K562 (cell line): ENCODE results near the gene WASL. TPM values are rescaled to one million over a fixed set of nuclear protein-coding genes. Genes with fewer than 3 reads are reported as not detected.

Experiments
- BHLHE40 ChIP-seq: IDR thresholded peaks from 2 replicates; pipeline ENCODE4 v1.6.1; 2011; ENCODE audit warnings: low read length, improper control_type of control experiment
- ETV5 ChIP-seq: sonication (generic); formaldehyde crosslinking; IDR thresholded peaks from 2 replicates; pipeline ENCODE4 v1.4.0; 2020; ENCODE audit warnings: low read depth, mild to moderate bottlenecking, missing genetic modification reagents
- EWSR1 ChIP-seq: fragments of 450-650 bp; IDR thresholded peaks from 2 replicates; pipeline ENCODE4 v1.6.1; 2018; ENCODE audit warnings: borderline replicate concordance, mild to moderate bottlenecking, low read depth, moderate library complexity; ENCODE audit not compliant: partially characterized antibody
- NFE2 ChIP-seq: IDR thresholded peaks from 2 replicates; pipeline ENCODE4 v1.6.1; 2014; ENCODE audit warnings: antibody characterized with exemption, low read depth
- NUFIP1 ChIP-seq: fragments of 450-650 bp; IDR thresholded peaks from 2 replicates; pipeline ENCODE4 v1.6.1; 2018; ENCODE audit not compliant: partially characterized antibody
- TAL1 ChIP-seq: fragments of 450-650 bp; IDR thresholded peaks from 2 replicates; pipeline ENCODE4 v1.6.1; 2016; ENCODE audit warnings: mild to moderate bottlenecking
- ZNF586 ChIP-seq: fragments of 450-650 bp; formaldehyde crosslinking; conservative IDR thresholded peaks from 2 replicates; pipeline ENCODE4 v1.4.0; 2020; ENCODE audit warnings: mild to moderate bottlenecking, moderate library complexity
- polyA plus RNA-seq, 8 experiments: library from polyadenylated mRNA; depleted of rRNA in 4 of 8; stranded (reverse) in 5 of 8; unstranded in 3 of 8; fragments of >200 nt; fragmentation: Nextera tagmentation in 2 of 8; fragmentation: Illumina TruSeq in 1 of 8; extraction: Ambion mirVana in 2 of 8; extraction: Trizol in 1 of 8; gene quantifications; 2 replicates each; pipeline versions ENCODE4 v1.2.1 to v1.2.3, GENCODE V29; 2011 to 2014; ENCODE audit warnings: inconsistent platforms in 1 of 8, missing spikeins in 1 of 8
- total RNA-seq, 7 experiments: library from RNA; depleted of rRNA in 6 of 7; stranded (reverse); fragments of >200 nt in 6 of 7; fragmentation: Illumina TruSeq in 2 of 7; extraction: Trizol in 2 of 7; gene quantifications; 2 replicates each; pipeline versions ENCODE4 v1.2.1 to v1.2.3, GENCODE V29; 2011 to 2021; ENCODE audit warnings: low replicate concordance in 1 of 7
- TF ChIP-seq, protein P1 (sequence below): fragments of 450-650 bp; IDR thresholded peaks from 2 replicates; pipeline ENCODE4 v1.7.1; 2018; ENCODE audit warnings: mild to moderate bottlenecking, low read depth; ENCODE audit not compliant: partially characterized antibody
- TF ChIP-seq, protein P2 (sequence below): fragments of 450-650 bp; IDR thresholded peaks from 2 replicates; pipeline ENCODE4 v1.6.1; 2016; ENCODE audit warnings: antibody characterized with exemption
- TF ChIP-seq, protein P3 (sequence below): fragments of 250-450 bp; sonication (Bioruptor Pico); IDR thresholded peaks from 2 replicates; pipeline ENCODE4 v1.5.0; 2020; ENCODE audit warnings: mild to moderate bottlenecking, borderline replicate concordance
- TF ChIP-seq, protein P4 (sequence below), 2 experiments: fragments of 450-650 bp in 1 of 2; sonication (generic) in 1 of 2; formaldehyde crosslinking in 1 of 2; IDR thresholded peaks in 1 of 2; conservative IDR thresholded peaks in 1 of 2; 2 replicates each; pipeline versions ENCODE4 v1.6.1 to v1.8.1; 2016 to 2023; ENCODE audit warnings: mild to moderate bottlenecking in 2 of 2, moderate library complexity in 2 of 2, inconsistent platforms in 1 of 2, missing genetic modification reagents in 1 of 2
- TF ChIP-seq, protein P5 (sequence below): fragments of 250-450 bp; sonication (Bioruptor Pico); IDR thresholded peaks from 2 replicates; pipeline ENCODE4 v1.8.0; 2022; ENCODE audit warnings: inconsistent platforms
- TF ChIP-seq, protein P6 (sequence below): fragments of 450-650 bp; formaldehyde crosslinking; IDR thresholded peaks from 2 replicates; pipeline ENCODE4 v1.4.0; 2022; ENCODE audit warnings: missing genetic modification characterization
- TF ChIP-seq, protein P7 (sequence below): sonication (generic); formaldehyde crosslinking; IDR thresholded peaks from 2 replicates; pipeline ENCODE4 v1.8.0; 2022; ENCODE audit warnings: mild to moderate bottlenecking, missing genetic modification reagents

The WASL gene
- total and polyA plus RNA-seq, 9 of the 15 experiments (the other 6 are each of a cell fraction or from before 2014, with no cell fraction given) = 3.2 to 13.9 (median 8.3) TPM

DNA sequence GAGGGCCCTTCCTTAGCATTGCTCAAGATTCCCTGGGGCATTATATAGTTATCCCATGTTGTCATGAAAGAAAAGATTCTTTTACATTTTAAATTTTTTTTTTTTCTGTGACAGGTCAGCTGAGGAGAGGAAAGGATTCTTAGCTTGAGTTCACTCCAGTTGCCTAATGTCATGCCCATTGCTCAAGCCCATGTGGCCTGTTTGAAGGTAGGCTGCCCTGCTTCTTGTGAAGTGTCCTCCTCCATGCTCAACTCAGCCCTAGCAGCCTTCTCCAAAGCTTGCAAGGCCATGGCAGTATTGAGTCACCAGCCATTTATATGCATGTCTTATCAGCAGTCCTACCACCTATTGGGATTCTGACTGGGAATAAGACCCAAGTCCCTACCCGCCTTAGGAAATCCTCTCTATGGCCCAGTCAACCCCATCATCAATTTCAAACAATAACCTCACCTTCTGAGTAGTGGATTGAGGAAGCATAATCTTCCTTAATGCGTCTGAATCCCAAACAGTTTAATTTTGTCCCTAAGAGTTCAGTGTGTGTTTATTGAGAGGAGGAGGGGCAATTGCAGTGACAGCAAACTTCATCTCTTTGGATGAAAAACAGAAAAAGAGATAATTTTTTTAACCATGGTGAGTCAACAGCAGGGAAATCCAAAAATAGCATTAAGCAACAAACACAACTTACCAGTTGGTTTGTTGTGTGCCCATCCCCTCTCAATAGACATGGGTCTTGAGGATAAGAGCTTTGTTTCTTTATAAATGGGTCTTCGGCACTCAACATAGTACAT lies 38.6 kb upstream of the WASL start (continued):
- TF ChIP-seq, protein P1, sequence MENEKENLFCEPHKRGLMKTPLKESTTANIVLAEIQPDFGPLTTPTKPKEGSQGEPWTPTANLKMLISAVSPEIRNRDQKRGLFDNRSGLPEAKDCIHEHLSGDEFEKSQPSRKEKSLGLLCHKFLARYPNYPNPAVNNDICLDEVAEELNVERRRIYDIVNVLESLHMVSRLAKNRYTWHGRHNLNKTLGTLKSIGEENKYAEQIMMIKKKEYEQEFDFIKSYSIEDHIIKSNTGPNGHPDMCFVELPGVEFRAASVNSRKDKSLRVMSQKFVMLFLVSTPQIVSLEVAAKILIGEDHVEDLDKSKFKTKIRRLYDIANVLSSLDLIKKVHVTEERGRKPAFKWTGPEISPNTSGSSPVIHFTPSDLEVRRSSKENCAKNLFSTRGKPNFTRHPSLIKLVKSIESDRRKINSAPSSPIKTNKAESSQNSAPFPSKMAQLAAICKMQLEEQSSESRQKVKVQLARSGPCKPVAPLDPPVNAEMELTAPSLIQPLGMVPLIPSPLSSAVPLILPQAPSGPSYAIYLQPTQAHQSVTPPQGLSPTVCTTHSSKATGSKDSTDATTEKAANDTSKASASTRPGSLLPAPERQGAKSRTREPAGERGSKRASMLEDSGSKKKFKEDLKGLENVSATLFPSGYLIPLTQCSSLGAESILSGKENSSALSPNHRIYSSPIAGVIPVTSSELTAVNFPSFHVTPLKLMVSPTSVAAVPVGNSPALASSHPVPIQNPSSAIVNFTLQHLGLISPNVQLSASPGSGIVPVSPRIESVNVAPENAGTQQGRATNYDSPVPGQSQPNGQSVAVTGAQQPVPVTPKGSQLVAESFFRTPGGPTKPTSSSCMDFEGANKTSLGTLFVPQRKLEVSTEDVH = no peak
- no peak for TF ChIP-seq TAL1
- no peak for TF ChIP-seq NFE2
- TF ChIP-seq BHLHE40 = no peak
- TF ChIP-seq ZNF586 (CRISPR knock-in tag) = no peak
- TF ChIP-seq EWSR1 = no peak
- TF ChIP-seq, protein P2, sequence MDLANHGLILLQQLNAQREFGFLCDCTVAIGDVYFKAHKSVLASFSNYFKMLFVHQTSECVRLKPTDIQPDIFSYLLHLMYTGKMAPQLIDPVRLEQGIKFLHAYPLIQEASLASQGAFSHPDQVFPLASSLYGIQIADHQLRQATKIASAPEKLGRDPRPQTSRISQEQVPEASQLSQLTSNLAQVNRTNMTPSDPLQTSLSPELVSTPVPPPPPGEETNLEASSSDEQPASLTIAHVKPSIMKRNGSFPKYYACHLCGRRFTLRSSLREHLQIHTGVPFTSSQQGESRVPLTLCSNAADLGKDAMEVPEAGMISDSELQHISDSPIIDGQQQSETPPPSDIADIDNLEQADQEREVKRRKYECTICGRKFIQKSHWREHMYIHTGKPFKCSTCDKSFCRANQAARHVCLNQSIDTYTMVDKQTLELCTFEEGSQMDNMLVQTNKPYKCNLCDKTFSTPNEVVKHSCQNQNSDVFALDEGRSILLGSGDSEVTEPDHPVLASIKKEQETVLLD = no peak
- TF ChIP-seq, protein P3, sequence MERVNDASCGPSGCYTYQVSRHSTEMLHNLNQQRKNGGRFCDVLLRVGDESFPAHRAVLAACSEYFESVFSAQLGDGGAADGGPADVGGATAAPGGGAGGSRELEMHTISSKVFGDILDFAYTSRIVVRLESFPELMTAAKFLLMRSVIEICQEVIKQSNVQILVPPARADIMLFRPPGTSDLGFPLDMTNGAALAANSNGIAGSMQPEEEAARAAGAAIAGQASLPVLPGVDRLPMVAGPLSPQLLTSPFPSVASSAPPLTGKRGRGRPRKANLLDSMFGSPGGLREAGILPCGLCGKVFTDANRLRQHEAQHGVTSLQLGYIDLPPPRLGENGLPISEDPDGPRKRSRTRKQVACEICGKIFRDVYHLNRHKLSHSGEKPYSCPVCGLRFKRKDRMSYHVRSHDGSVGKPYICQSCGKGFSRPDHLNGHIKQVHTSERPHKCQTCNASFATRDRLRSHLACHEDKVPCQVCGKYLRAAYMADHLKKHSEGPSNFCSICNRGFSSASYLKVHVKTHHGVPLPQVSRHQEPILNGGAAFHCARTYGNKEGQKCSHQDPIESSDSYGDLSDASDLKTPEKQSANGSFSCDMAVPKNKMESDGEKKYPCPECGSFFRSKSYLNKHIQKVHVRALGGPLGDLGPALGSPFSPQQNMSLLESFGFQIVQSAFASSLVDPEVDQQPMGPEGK (CRISPR knock-in tag) = no peak
- TF ChIP-seq ETV5 (CRISPR knock-in tag) = no peak
- TF ChIP-seq, protein P4, sequence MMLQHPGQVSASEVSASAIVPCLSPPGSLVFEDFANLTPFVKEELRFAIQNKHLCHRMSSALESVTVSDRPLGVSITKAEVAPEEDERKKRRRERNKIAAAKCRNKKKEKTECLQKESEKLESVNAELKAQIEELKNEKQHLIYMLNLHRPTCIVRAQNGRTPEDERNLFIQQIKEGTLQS (IDR thresholded peaks at IDR 0.05) = peak; percentile 77; the same call in 1 of the 2 replicates
- TF ChIP-seq, protein P4 (CRISPR knock-in tag; conservative IDR thresholded peaks at IDR 0.05) = no peak
- TF ChIP-seq, protein P5, sequence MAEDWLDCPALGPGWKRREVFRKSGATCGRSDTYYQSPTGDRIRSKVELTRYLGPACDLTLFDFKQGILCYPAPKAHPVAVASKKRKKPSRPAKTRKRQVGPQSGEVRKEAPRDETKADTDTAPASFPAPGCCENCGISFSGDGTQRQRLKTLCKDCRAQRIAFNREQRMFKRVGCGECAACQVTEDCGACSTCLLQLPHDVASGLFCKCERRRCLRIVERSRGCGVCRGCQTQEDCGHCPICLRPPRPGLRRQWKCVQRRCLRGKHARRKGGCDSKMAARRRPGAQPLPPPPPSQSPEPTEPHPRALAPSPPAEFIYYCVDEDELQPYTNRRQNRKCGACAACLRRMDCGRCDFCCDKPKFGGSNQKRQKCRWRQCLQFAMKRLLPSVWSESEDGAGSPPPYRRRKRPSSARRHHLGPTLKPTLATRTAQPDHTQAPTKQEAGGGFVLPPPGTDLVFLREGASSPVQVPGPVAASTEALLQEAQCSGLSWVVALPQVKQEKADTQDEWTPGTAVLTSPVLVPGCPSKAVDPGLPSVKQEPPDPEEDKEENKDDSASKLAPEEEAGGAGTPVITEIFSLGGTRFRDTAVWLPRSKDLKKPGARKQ (CRISPR knock-in tag) = 0 out of 2 replicates have a peak, but pooled peaks have one; percentile 52
- TF ChIP-seq, protein P6, sequence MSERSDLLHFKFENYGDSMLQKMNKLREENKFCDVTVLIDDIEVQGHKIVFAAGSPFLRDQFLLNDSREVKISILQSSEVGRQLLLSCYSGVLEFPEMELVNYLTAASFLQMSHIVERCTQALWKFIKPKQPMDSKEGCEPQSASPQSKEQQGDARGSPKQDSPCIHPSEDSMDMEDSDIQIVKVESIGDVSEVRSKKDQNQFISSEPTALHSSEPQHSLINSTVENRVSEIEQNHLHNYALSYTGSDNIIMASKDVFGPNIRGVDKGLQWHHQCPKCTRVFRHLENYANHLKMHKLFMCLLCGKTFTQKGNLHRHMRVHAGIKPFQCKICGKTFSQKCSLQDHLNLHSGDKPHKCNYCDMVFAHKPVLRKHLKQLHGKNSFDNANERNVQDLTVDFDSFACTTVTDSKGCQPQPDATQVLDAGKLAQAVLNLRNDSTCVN = no peak
- TF ChIP-seq, protein P7, sequence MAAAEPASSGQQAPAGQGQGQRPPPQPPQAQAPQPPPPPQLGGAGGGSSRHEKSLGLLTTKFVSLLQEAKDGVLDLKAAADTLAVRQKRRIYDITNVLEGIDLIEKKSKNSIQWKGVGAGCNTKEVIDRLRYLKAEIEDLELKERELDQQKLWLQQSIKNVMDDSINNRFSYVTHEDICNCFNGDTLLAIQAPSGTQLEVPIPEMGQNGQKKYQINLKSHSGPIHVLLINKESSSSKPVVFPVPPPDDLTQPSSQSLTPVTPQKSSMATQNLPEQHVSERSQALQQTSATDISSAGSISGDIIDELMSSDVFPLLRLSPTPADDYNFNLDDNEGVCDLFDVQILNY = no peak
- no peak for TF ChIP-seq NUFIP1
